GM23338 (cell line): ENCODE measurements around the gene RAB15. TPM values are rescaled to one million over a fixed set of nuclear protein-coding genes. Genes with fewer than 3 reads are reported as not detected.

ENCODE experiments used
- ATAC-seq: fragments of 200-7000 bp; cut with Tn5 transposase; 3 replicates; pipeline ENCODE4 v1.9.1; 2020
- DNase-seq: peaks from one replicate; pipeline ENCODE4 v3.0.0-alpha.2; 2015; ENCODE audit warnings: low spot score
- H2AFZ ChIP-seq: fragments of 200-600 bp; sonication (generic); 2 replicates; pipeline ENCODE4 v1.8.0; 2016; ENCODE audit warnings: antibody characterized with exemption, mild to moderate bottlenecking, moderate library complexity
- H3F3A ChIP-seq: fragments of 200-600 bp; sonication (generic); replicated peaks from 2 replicates; pipeline ENCODE4 v1.8.0; 2017; ENCODE audit warnings: antibody characterized with exemption, mixed run types, low read depth
- H3K27ac ChIP-seq: fragments of 200-600 bp; sonication (generic); 2 replicates; pipeline ENCODE4 v1.6.1; 2016; ENCODE audit warnings: low read depth
- H3K27me3 ChIP-seq: fragments of 200-600 bp; sonication (generic); 2 replicates; pipeline ENCODE4 v1.8.0; 2016; ENCODE audit warnings: mild to moderate bottlenecking, mixed run types, moderate library complexity; ENCODE audit not compliant: insufficient read depth
- H3K36me3 ChIP-seq: fragments of 200-600 bp; sonication (generic); 2 replicates; pipeline ENCODE4 v1.8.0; 2016; ENCODE audit warnings: mild to moderate bottlenecking; ENCODE audit not compliant: insufficient read depth
- H3K4me1 ChIP-seq: fragments of 200-600 bp; sonication (generic); 2 replicates; pipeline ENCODE4 v1.8.0; 2016; ENCODE audit warnings: mild to moderate bottlenecking, moderate library complexity; ENCODE audit not compliant: insufficient read depth
- H3K4me2 ChIP-seq: fragments of 200-600 bp; sonication (generic); 2 replicates; pipeline ENCODE4 v1.7.1; 2017; ENCODE audit warnings: mixed run types
- H3K4me3 ChIP-seq: fragments of 200-600 bp; sonication (generic); 2 replicates; pipeline ENCODE4 v1.6.1; 2016; ENCODE audit warnings: mixed run types
- H3K79me2 ChIP-seq: fragments of 200-600 bp; sonication (generic); replicated peaks from 2 replicates; pipeline ENCODE4 v1.8.0; 2017; ENCODE audit warnings: mild to moderate bottlenecking; ENCODE audit not compliant: insufficient read depth
- H3K9me2 ChIP-seq: fragments of 200-600 bp; sonication (generic); 2 replicates; pipeline ENCODE4 v1.8.0; 2017; ENCODE audit not compliant: insufficient read depth
- H4K20me1 ChIP-seq: fragments of 200-600 bp; sonication (generic); replicated peaks from 2 replicates; pipeline ENCODE4 v1.8.0; 2017; ENCODE audit warnings: mild to moderate bottlenecking; ENCODE audit not compliant: insufficient read depth
- H3K27ac Mint-ChIP-seq: 2 replicates; pipeline ENCODE4 v1.8.0; 2020; ENCODE audit warnings: inconsistent platforms, mild to moderate bottlenecking, moderate library complexity, mixed read lengths
- H3K27me3 Mint-ChIP-seq: 3 replicates; pipeline ENCODE4 v1.8.0; 2022; ENCODE audit warnings: low read depth, mild to moderate bottlenecking, moderate library complexity, mixed read lengths, inconsistent platforms; ENCODE audit not compliant: insufficient read depth, poor library complexity
- H3K36me3 Mint-ChIP-seq: 3 replicates; pipeline ENCODE4 v1.8.0; 2021; ENCODE audit warnings: low read depth, mild to moderate bottlenecking, inconsistent platforms, moderate library complexity, mixed read lengths
- H3K4me1 Mint-ChIP-seq: 3 replicates; pipeline ENCODE4 v1.8.0; 2020; ENCODE audit warnings: mild to moderate bottlenecking, inconsistent platforms, mixed read lengths
- H3K4me3 Mint-ChIP-seq: 3 replicates; pipeline ENCODE4 v1.8.0; 2021; ENCODE audit warnings: moderate library complexity, mild to moderate bottlenecking, inconsistent platforms, mixed read lengths
- H3K9me3 Mint-ChIP-seq: 3 replicates; pipeline ENCODE4 v1.8.0; 2020; ENCODE audit warnings: moderate library complexity, mild to moderate bottlenecking, inconsistent platforms, mixed read lengths
- CREB1 ChIP-seq: fragments of 250-450 bp; sonication (Bioruptor Pico); IDR thresholded peaks from 2 replicates; pipeline ENCODE4 v1.5.0; 2020; ENCODE audit warnings: low read depth, mild to moderate bottlenecking, moderate library complexity
- EZH2 ChIP-seq: fragments of 200-600 bp; sonication (generic); IDR thresholded peaks from one replicate; pipeline ENCODE4 v1.8.0; 2017; ENCODE audit warnings: antibody characterized with exemption, mild to moderate bottlenecking, low read depth; ENCODE audit not compliant: unreplicated experiment
- ZNF331 ChIP-seq: fragments of 250-450 bp; sonication (Bioruptor Pico); IDR thresholded peaks from 2 replicates; pipeline ENCODE4 v1.5.0; 2020; ENCODE audit warnings: low read depth, mild to moderate bottlenecking, moderate library complexity
- polyA plus RNA-seq: library from polyadenylated mRNA; unstranded; fragments of >200 nt; fragmentation: Nextera tagmentation; extraction: Ambion mirVana; gene quantifications from 2 replicates; pipeline ENCODE4 v1.2.1, GENCODE V29; 2016
- total RNA-seq: library from RNA; depleted of rRNA; stranded (reverse); fragments of >200 nt; shearing (Covaris generic); gene quantifications from 2 replicates; pipeline ENCODE4 v1.2.3, GENCODE V29; 2014
- TF ChIP-seq, protein P1 (sequence below): IDR thresholded peaks from one replicate; pipeline ENCODE4 v1.6.1; 2018; ENCODE audit warnings: antibody characterized with exemption; ENCODE audit not compliant: unreplicated experiment
- TF ChIP-seq, protein P2 (sequence below): IDR thresholded peaks from 2 replicates; pipeline ENCODE4 v1.6.1; 2016; ENCODE audit warnings: antibody characterized with exemption

Gene RAB15
- total and polyA plus RNA-seq, 2 experiments from 2014 or later, result 17.4 to 43.3 TPM

DNA sequence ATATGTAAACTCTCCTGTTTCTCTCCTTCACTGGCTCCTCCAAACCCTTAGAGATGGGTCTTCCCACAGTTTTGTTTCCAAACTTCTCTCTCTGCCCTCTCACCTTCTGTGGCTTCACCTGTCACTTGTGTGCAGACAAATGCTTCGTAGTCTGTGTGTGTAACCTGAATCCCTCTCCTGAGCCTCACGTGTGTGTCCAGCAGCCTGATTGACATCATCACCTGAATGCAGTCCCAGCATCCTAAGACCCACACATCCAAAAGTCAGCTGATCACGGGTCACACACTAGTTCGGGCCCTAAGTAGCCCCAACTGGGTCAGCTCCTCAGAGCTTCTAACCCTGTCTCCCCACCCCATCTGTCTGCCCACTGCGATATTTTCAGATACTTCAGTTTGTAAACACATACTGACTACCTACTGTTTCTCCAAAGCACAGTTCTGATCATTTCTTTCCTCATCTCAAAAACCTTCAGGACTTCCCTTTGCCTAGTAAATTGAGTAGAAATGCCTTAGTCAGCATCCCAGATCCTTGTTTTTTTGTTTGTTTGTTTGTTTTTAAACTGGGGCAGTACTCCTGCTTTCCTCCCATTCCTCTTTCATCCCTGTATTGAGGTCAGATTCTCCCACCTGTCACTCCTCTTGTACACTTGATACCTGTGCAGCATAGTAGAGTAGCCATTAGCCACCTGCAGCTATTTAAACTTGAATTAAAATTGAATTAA lies 38.2 kb upstream of the RAB15 start:
- no peak overlapping the region for H3K4me2 ChIP-seq
- no peaks in the 10 kb centered on the region for H3K79me2 ChIP-seq
- H4K20me1 ChIP-seq, result no peaks in the 10 kb centered on the region
- H3K27ac ChIP-seq, result 0 out of 2 replicates have a peak overlapping the region, but pooled peaks have one; percentile 19
- no peak for ATAC-seq
- H3K9me3 Mint-ChIP-seq, result no peaks in the 10 kb centered on the region
- H3K4me1 Mint-ChIP-seq, result no peaks in the 10 kb centered on the region
- H3K4me3 Mint-ChIP-seq, result no peak overlapping the region
- no peaks in the 10 kb centered on the region; the same call in none of the 3 replicates for H3K36me3 Mint-ChIP-seq
- no peak overlapping the region for H2AFZ ChIP-seq
- no peak overlapping the region for H3K27ac Mint-ChIP-seq
- TF ChIP-seq EZH2, result no peak
- no peaks in the 10 kb centered on the region for H3K27me3 ChIP-seq
- DNase-seq, result no peak
- H3K4me3 ChIP-seq, result no peak overlapping the region
- H3K27me3 Mint-ChIP-seq, result peaks cover 5% of the 10 kb centered on the region
- peaks cover 5% of the 10 kb centered on the region; the same call in 1 of the 2 replicates for H3K36me3 ChIP-seq
- no peaks in the 10 kb centered on the region for H3K9me2 ChIP-seq
- no peaks in the 10 kb centered on the region for H3K4me1 ChIP-seq
- H3F3A ChIP-seq, result no peaks in the 10 kb centered on the region

DNA sequence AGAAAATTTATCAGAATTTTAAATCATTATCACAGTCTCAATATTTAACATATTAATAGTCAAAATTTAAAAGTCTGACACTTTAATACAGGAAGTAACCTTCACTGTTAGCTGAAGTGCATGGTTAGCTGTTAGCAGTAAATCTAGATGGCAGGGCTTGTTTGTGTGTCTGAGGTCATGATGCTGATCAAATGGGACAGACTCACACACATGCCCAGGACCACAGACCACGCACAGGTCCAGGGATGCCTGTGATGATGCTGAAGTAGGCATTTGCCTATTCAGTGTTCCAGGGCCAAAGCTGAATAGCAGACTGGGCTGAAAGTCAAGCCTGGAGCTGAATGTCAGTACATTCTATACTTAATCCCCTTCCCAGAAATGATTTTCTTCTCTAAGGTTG lies 35.1 kb upstream of the RAB15 start:
- DNase-seq, result no peak
- Histone ChIP-seq H4K20me1 (no peaks in the 10 kb centered on the region), H3K9me2 (no peaks in the 10 kb centered on the region; the same call in 1 of the 2 replicates), H3K79me2 (no peaks in the 10 kb centered on the region), H3F3A (no peaks in the 10 kb centered on the region), H3K27ac (no peak overlapping the region), H3K27me3 (no peaks in the 10 kb centered on the region), H3K4me2 (no peak overlapping the region), H3K4me3 (no peak overlapping the region), H2AFZ (no peak overlapping the region), H3K36me3 (no peaks in the 10 kb centered on the region), H3K4me1 (peaks cover 4% of the 10 kb centered on the region; the same call in 1 of the 2 replicates)
- Mint-ChIP-seq H3K27ac (no peak overlapping the region), H3K36me3 (no peaks in the 10 kb centered on the region; the same call in none of the 3 replicates), H3K27me3 (peaks cover 7% of the 10 kb centered on the region), H3K4me1 (peaks cover 16% of the 10 kb centered on the region), H3K9me3 (no peaks in the 10 kb centered on the region), H3K4me3 (no peak overlapping the region)
- no peak for TF ChIP-seq CREB1 (CRISPR knock-in tag)
- ATAC-seq, result no peak

DNA sequence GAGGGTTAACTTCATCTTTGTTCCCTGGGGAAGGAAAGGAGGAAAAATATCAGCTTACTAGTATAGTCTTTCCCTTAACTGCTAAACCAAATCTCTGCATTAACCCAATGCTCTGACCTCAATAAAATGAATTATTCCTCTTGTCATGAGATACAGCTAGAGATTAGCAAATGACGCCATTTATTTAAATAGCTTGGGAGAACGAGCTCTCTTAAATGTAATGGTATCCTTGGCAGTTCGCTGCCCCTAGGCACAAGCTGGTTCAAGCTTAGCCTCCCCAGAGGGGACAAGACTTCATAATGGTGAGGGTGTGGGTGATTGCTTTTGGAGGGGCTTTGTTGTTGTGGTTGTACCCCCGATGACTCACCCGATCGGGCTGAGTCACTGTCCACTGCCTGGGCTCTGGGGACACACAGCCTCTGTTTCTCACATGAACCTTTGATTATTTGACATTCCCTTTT lies 34.2 kb upstream of the RAB15 start:
- no peaks in the 10 kb centered on the region; the same call in 1 of the 2 replicates for H3K9me2 ChIP-seq
- ATAC-seq, result no peak
- H3K27me3 ChIP-seq, result no peaks in the 10 kb centered on the region
- Mint-ChIP-seq H3K27me3 (peaks cover 5% of the 10 kb centered on the region), H3K36me3 (no peaks in the 10 kb centered on the region; the same call in 1 of the 3 replicates), H3K4me3 (no peak overlapping the region), H3K4me1 (peaks cover 16% of the 10 kb centered on the region), H3K9me3 (no peaks in the 10 kb centered on the region), H3K27ac (peak overlapping the region; percentile 7; the same call in 1 of the 2 replicates)
- H3K36me3 ChIP-seq, result no peaks in the 10 kb centered on the region
- peaks cover 4% of the 10 kb centered on the region; the same call in 1 of the 2 replicates for H3K4me1 ChIP-seq
- H3K27ac ChIP-seq, result no peak overlapping the region
- no peaks in the 10 kb centered on the region for H3K79me2 ChIP-seq
- no peak overlapping the region for H3K4me2 ChIP-seq
- TF ChIP-seq, protein P1, sequence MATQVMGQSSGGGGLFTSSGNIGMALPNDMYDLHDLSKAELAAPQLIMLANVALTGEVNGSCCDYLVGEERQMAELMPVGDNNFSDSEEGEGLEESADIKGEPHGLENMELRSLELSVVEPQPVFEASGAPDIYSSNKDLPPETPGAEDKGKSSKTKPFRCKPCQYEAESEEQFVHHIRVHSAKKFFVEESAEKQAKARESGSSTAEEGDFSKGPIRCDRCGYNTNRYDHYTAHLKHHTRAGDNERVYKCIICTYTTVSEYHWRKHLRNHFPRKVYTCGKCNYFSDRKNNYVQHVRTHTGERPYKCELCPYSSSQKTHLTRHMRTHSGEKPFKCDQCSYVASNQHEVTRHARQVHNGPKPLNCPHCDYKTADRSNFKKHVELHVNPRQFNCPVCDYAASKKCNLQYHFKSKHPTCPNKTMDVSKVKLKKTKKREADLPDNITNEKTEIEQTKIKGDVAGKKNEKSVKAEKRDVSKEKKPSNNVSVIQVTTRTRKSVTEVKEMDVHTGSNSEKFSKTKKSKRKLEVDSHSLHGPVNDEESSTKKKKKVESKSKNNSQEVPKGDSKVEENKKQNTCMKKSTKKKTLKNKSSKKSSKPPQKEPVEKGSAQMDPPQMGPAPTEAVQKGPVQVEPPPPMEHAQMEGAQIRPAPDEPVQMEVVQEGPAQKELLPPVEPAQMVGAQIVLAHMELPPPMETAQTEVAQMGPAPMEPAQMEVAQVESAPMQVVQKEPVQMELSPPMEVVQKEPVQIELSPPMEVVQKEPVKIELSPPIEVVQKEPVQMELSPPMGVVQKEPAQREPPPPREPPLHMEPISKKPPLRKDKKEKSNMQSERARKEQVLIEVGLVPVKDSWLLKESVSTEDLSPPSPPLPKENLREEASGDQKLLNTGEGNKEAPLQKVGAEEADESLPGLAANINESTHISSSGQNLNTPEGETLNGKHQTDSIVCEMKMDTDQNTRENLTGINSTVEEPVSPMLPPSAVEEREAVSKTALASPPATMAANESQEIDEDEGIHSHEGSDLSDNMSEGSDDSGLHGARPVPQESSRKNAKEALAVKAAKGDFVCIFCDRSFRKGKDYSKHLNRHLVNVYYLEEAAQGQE, result no peak
- TF ChIP-seq ZNF331 (CRISPR knock-in tag), result no peak
- TF ChIP-seq, protein P2, sequence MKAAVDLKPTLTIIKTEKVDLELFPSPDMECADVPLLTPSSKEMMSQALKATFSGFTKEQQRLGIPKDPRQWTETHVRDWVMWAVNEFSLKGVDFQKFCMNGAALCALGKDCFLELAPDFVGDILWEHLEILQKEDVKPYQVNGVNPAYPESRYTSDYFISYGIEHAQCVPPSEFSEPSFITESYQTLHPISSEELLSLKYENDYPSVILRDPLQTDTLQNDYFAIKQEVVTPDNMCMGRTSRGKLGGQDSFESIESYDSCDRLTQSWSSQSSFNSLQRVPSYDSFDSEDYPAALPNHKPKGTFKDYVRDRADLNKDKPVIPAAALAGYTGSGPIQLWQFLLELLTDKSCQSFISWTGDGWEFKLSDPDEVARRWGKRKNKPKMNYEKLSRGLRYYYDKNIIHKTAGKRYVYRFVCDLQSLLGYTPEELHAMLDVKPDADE, result no peak
- no peak for TF ChIP-seq CREB1 (CRISPR knock-in tag)
- no peaks in the 10 kb centered on the region for H3F3A ChIP-seq
- H2AFZ ChIP-seq, result no peak overlapping the region
- H4K20me1 ChIP-seq, result no peaks in the 10 kb centered on the region
- no peak for DNase-seq
- no peak overlapping the region for H3K4me3 ChIP-seq
